Tongue (tissue), 2 donors: Measurements from ENCODE around the gene GINS2. TPM values are rescaled to one million over a fixed set of nuclear protein-coding genes. Genes with fewer than 3 reads are reported as not detected.
A peak's percentile ranks its signal among the peaks of the same experiment; 100 is the strongest.

ENCODE experiments used
- DNase-seq: peaks from one replicate; pipeline ENCODE4 v3.0.0-alpha.2; 2015
- total RNA-seq: library from RNA; depleted of rRNA; stranded (reverse); fragments of >200 nt; gene quantifications from one replicate; pipeline ENCODE4 v1.2.3, GENCODE V29; 2014

The GINS2 gene
- total RNA-seq, 1 donor from 2014 or later, result 4.6 TPM

DNA sequence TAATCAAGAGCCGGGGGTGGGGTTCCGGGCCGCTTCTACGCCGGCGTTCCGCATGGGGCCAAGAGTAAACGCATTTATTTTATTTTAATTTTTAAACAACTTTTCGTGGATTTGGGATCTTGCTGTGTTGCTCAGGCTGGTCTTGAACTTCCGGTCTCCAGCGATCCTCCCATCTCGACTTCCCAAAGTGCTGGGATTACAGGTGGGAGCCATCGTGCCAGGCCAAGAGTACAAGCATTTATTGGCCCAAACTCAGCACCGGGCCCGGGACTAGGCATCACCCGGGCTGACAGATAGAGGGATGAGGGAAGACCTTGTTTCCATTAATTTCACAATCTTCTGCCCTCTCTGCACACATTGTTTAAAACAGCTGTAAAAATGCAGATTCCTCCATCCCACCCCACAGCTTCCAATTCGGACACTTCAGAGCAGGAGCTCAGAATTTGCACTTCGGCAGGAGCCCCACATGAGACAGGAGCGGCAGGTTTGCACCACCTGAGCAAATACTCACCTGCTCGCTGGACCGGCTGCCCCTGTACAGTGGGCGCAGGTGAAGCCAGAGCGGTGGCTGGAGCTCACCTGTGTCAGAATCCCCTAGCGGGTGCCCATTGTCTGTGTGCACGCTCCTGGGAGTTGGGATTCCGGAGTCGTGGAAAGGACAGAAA lies 663 bp upstream of the GINS2 start:
- no peak for DNase-seq

DNA sequence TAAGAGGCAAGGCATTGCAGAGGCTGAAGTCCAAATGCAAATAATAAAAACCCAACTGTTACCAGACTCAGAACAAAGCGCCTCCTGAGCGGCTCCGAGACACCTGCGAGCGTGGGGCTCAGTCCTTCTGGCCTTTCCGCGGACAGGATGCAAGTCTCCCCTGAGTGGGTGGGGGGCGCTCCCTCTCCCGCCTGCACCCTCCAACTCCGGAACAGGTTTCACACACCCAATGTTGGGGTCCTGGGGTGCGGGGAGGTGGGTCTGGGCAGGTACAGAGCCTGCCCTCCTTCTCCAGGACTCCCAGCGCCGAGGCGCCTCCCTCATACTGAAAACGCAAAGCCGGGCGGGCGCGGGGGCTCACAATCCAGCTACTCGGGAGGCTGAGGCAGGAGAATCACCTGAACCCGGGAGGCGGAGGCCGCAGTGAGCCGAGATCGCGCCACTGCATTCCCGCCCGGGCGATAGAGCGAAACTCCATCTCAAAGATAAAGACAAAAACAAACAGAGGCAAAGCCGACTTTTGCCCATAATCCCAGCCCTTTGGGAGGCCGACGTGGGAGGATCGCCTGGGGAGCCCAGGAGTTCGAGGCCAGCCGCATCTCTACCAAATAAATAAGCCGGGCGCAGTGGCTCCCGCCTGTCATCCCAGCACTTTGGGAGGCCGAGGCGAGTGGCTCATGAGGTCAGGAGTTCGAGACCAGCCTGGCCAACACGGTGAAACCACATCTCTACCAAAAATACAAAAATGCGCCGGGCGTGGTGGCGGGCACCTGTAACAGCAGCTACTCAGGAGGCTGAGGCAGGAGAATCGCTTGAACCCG lies 893 bp downstream of the GINS2 start:
- DNase-seq, result no peak

DNA sequence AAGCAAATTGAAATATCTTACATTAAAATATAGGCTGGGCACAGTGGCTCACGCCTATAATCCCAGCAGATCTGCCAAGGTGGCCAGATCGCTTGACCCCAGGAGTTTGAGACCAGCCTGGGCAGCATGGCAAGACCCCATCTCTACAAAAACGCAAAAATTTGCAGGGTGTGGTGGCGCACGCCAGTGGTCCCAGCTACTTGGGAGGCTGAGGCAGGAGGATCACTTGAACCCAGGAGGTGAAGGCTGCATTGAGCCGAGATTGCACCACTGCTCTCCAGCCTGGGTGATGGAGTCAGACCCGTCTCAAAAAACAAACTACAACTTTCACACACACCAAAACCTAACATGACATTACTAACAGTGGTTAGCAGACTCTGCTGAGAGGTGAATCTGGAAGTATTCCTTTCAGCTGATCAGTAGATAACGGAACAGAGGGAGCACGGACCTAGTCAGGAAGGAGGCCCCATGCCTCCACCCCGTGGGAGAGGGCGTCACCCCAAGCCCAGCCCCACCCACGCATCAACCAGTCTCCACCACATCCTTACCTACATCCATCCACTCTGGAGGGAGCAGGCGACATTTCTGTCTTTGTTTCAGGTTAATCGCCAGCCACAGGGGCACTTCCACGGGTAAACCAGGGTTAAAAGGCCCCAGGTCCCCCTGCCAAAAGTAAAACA lies 1.7 kb downstream of the GINS2 start:
- no peak for DNase-seq

DNA sequence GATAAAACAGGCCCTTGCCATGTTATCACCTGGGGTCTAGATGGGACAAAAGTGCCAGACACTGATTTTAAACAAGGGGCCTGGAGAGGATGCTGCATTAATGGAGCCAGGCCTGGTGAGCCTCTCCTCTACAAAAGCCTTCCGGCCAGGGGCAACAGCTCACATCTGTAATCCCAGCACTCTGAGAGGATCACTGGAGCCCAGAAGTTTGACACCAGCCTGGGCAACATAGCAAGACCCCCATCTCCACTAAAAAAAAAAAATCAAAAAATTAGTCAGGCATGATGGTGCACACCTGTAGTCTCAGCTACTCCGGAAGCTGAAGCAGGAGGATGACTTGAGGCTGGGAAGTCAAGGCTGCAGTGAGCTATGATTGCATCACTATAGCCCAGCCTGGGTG lies 3.5 kb downstream of the GINS2 start:
- DNase-seq, result no peak

DNA sequence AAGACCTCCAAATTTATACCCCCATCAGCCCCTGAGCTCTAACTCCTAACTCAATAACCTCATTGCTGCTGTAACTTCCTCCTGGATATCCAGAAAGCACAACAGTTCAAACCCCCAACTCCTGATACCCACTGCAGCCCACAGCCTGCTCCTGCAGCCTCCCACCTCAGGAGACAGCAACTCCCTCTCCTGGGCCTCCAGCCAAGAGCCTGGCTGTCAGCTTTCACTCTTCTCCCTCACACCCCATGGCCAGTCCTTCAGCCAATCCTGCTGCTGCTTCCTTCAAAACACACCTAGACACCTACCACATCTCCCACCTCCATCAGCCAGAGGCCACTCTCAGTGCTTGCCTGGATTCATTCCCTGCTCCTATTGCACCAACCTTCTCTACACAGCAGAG lies 5.4 kb downstream of the GINS2 start:
- no peak for DNase-seq

DNA sequence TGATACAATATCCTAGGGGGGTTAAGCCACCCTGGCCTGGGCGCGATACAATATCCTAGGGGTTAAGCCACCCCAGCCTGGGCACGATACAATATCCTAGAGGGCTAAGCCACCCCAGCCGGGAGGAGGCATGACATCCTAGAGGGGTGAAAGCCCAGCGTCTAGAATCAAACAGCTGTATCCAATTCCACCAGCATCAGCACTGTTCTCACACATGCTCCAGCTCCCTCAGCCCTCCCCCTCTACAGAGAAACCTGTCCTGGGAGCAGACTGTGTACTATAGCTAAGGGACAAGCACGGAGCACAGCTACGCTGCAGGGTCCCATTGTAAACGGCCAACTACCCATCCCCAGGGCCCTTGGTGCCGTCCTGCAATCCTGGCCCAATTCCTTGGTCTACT lies 6.2 kb downstream of the GINS2 start:
- DNase-seq, result no peak

DNA sequence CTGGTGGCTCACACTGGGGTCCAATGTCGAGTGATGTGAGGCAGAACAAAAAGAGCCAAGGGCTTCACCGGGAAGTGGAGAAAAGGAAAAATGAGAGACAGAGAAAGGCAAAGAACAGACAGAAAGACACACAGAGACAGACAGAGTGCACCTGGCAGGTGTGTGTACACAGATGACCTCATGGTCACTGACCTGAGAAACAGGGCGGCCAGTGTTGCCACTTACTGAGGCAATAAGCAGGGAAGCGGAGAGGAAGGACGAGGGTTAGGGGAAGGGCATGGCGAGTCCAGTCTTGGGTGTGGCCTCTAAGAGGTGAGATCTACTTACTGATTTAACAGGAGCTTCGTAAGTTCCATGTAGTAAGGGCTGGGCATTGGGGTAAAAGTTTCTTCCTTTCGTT lies 7.5 kb downstream of the GINS2 start:
- DNase-seq, result no peak

DNA sequence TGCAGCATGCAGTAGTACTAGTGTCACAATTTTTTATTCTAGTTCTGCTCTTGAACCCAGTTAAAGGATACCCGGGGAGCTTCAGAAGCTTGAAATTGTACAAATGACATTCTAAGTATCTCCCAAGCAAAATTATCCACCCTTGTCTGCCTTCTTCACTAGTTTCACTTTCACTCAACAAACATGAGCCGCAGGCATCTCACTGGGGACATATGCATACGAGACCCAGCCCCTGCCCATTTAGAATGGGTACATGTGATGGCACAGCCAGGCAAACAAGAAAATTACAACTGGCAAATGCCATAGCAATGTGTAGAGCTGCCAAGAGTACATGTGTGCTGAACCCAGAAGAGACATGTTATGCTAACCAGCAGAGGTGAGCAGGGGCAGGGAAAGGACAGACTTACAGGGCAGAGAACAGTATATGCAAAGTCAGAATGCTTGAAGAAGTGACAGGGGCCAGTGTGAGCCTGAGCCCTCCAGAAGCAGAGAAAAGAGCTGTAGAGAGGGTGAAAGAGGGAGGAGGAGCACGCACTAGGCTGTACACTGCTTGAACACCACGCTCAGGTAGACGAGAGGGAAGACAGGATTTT lies 8.3 kb downstream of the GINS2 start:
- no peak for DNase-seq

DNA sequence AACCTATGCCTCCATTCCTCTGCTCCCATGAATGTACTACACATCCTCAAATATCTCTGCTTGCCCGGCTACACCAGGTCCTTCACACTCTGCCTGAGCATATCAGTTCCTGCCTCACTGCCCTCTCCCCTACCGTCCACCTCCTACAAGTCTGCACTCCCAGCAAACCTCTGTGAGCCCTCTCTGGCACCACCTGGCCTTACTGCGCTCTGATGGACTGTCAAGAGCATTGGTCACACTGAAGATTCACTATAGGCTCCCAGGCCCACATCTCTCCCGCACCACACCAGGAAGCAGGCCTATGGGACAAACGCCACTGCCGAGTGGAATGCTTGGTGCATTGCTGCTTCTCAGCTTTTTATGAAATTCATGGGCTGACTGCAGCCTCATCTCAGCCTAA lies 8.9 kb downstream of the GINS2 start:
- DNase-seq, result no peak

DNA sequence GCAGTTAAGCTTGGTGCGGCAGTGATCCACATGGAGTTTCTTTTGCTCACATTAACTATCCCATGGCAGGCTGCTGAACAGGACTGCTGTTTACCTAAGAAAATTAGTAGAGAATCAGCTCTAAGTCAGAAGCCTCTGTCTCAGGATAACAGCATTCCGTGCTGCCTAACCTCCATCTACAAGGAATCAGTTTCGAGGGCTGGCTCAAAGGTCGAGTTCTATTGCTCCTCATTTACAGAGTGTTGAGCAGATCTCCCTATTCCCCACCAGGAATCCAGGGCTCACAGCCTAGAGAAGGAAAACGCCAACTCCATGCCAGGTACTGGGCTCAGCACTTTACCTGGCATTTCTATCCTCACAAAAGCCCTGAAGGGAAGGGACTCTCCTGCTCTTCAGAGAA lies 9.9 kb downstream of the GINS2 start:
- no peak for DNase-seq

DNA sequence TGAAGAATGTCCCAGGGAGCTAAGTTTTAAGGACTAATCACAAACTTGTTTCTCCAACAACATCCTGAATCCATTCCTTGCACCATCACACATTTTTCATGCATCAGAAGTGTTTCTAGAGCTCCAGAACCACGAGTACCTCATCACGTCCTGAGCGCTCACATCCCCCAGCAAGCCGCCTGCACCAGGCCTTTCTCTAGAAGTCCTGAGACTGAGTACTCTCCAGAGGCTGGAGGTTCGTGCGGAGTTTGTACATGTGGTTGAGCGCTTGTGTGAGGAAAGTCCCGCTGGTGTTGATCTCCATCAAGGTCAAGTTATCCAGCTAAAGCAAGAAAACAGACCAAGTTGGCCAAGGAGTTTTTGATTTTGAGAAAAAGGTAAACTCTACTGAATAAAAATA lies 10.7 kb downstream of the GINS2 start:
- DNase-seq, result no peak

DNA sequence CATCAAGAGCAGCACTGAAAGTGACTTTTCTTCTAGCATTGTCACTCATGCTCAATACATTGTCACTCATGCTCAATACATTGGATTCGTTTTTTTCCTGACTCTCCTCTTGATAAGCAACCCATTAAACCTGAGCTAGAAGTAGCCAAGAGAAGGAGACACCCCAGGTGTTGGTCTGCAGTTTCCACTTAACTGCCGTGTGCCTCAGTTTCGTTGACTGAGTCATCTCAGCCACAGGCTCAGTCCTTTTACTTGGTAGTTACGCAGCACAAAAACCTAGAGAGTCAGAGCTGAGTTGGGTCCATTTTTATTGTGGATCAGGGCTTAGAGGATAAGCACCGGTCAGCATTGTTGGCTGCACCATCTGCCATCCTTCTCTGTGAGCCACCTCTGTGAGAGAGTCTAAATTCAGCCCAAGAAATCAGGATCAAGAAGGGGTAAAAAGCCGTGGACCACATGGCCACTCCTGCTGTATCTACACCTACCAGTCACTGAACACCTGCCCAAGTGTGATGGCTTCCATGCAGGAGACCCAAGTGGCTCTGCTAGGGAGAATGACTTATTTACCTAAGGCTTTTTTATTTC lies 11.3 kb downstream of the GINS2 start:
- no peak for DNase-seq

DNA sequence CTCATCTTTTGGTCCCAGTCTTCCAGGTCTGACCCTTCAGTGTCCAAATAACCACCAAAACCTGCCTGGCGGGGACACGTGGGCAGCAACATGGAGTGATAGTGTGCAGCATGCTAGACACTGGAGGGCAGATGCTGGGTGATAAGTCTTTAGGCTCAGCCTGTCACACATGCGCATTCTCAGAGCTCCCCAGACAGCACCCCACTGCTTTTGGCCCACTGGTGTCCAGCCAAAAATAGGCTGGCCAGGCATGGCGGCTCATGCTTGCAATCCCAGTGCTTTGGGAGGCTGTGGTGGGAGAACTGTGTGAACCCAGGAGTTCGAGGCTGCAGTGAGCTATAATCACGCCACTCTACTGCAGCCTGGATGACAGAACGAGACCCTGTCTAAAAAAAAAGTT lies 12.3 kb downstream of the GINS2 start:
- no peak for DNase-seq

DNA sequence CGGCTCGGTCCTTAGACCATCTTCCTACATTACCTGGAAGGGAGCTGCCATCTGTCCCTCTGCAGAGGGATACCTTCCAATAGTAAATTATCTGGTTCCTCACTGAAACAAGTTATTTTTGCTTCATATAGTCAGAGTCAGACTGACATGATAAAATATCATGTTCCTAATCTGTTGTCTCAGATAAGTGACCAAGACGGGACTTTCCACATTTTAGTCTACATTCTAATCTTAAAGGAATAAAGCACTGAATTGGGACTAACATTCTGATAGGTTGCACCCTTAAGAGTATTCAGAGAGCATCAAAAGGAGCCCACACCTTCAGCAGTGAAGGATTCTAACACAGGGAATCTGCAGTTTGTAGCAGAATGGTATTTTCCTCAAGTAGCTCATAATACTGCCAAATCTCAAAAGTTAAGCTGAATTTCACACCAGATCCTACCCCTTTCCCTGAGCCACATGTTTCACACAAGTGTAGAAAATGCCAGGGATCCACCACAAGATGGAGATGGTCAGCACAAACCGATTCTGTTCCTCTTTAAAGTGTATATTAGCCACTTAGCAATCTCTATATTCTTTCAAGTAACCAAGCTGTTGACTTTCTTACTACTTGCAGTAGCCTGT lies 13.4 kb downstream of the GINS2 start:
- no peak for DNase-seq

DNA sequence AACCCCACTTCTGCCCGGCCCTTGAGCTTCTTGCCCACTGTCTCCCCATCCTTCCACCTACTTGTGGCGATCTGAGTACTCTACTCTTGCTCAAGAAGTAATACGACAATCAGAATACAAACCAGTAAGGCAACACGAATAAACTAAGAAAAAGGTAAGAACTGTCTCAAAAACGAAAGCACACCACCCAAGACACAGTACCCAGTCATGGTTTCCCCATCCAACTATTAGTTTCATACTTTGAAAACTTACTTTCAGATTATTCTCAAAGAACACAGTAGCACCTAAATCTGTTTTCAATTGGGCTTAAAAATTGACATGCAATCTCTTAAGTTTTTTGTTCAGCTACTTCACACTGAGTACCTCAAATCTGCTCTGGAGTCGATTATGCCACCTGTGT lies 13.9 kb downstream of the GINS2 start:
- DNase-seq, result no peak

DNA sequence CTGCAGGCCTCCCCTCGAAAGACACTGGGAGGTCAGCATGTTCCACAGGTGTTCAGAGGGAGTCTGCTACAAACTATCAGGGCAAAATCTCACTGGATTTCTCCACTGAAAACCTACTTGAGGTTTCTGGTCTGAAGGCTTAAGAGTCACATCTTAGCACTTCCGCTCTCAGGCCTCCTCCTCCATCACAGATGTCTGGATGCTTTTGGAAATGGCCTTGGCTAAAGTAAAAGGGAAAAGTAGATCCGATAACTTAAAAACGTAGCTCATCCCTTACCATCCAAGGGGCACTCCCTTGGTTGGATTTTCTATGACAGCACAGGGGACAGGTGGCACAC lies 14.4 kb downstream of the GINS2 start:
- no peak for DNase-seq

DNA sequence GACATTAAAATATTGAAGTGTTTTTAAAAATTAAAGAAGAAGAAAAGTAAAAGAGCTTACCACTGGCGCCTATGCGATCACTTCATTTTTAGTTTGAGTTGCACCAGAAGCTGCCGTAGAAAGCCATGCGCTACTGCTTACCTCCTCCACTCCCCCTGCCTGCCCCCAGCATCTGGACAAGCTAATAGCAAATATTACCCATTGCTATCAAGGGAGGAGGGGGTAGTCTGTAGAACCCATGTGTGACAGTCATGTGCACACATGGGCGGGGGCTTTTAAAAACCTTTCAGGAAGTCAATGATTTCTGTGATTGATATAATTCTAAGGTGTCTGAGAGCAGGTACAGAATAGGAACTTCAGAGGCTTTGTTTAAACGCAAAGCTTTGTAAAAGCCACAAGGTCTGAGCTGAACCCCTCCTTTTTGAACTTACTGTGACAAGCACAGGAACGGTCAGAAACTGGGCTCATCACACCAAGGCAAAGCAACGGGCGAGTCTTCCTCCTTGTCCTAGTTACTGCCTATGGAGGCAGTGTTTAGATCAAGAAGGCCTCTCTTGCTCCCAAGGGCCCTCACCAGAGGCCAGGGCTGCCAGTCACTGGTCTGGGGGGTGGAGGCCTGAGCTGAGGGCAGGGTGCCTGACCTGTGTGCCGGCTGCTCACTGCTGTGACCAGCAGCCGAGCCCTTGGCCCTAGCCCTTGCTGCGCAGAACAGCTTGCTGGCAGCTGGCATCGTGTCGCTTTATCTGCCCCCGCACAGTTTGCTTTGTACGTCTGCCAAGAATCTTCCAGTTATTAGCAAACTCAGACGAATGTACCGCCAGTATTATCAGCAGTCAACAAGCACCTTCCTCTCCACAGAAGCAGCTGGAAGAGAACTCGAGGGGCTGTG lies 15.0 kb downstream of the GINS2 start:
- DNase-seq, result peak; percentile 75

DNA sequence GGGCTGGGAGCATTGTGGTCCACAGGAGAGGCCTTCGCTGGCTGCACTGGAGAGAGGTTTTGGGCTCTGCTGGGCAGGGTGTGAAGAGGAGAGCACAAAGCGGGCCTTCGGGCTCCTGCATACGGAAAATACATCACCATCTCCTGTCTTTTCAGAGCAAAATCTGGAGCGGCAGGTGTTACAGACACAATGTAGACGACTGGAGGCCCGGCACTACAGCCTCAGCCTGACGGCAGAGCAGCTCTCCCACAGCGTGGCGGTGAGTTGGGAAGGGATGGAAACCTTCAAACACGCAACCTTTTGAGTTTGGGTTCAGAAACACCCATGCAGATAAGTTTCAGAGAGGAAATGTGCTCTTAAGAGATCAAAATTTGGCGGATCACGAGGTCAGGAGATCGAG lies 17.9 kb downstream of the GINS2 start:
- no peak for DNase-seq

DNA sequence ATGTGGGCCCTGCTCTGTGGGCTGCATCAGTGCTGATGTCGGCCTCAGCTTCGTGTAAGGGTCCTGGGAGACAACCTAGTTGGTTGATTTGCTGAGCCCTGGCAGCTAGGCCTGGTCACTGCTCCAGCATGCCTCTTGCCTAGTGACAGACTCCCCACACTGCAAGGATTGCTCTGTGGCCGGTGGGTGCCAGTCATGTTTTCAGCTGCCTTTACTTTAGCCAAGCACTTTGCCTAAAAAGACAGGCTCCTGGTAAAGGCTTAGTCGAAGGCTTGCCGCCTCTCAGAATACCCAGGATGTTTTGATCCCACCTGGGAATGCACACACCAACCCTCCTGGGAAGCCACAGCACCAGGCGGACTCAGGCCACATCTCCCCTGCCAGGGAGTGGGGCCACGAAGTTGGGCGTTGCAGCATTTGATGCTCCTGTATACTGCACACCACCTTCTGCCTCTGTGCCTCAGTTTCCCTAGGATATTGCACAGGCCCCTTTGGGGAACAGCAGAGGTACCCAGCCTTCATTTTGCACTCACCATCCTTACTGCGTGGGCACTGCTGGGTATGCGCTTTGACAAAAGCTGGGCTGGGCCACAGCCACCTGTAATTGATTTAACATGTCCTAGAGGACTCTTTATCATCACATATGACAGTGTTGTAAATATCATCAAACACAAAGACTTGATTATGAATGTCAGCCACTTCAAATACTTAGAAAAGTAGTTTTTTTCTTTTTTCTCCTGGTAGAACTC lies 19.9 kb downstream of the GINS2 start:
- no peak for DNase-seq

DNA sequence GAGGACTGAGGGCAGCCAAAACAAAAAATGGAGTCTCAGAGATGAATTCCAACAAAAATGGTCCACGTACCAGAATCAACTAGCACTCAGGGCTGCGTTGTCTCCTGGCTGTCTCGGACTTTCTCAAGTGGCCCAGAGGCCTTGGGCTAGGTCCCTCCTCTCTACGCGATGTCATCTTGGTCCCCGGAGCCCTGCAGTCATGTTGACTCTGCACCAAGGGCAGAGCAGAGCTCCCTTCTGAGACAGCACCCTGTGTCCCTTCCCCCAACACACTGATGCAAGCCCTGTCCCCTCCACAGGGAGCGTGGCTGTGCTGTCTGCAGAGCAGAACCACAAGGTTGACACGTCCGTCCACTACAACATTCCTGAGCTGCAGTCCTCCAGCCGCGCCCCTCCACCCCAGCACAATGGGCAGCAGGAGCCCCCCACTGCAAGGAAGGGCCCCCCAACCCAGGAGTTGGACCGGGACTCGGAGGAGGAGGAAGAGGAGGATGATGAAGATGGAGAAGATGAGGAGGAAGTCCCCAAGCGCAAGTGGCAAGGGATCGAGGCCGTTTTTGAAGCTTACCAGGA lies 20.8 kb downstream of the GINS2 start:
- DNase-seq, result no peak
